ENCODE data around the gene BMPR1B.

- TF ChIP-seq CTCF (IDR thresholded peaks at IDR 0.05) (no peak), POLR2A (IDR thresholded peaks at IDR 0.05) (no peak)
These were observed 159.4 kb downstream of the BMPR1B start for GRCh38 chr4:94917146-94917545.

All from ovary (tissue), 3 donors.